B cell (primary cell): ENCODE data around the gene LGALS7.

Experiments used
- EZH2 ChIP-seq: IDR thresholded peaks from 2 replicates; pipeline ENCODE4 v1.6.1; 2012; ENCODE audit warnings: borderline replicate concordance, low read depth, mild to moderate bottlenecking, moderate library complexity, low read length; ENCODE audit not compliant: insufficient read depth, poor library complexity, severe bottlenecking
- TF ChIP-seq, protein P1 (sequence below): fragments of 200-600 bp; IDR thresholded peaks from one replicate; pipeline ENCODE4 v1.8.0; 2022; ENCODE audit warnings: antibody characterized with exemption, mild to moderate bottlenecking

DNA sequence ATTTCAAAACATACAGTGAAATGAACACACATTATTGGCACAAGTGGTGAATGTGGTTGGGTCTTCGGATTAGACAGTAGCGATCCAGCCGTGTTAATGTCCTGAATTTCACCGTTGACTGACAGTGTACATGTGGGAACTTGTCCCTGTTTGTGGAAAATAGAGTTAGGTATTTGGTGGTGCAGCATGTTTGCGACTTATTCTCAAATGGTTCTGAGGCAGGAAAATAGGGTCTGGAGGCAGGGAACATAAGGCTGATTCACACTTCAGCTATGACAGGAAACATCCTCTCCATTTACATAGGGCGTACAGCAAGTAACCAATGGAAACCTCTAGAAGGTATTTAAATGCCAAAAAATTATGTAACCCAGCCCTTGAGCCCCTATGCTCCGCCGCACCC lies 19.9 kb upstream of the LGALS7 start:
- TF ChIP-seq, protein P1, sequence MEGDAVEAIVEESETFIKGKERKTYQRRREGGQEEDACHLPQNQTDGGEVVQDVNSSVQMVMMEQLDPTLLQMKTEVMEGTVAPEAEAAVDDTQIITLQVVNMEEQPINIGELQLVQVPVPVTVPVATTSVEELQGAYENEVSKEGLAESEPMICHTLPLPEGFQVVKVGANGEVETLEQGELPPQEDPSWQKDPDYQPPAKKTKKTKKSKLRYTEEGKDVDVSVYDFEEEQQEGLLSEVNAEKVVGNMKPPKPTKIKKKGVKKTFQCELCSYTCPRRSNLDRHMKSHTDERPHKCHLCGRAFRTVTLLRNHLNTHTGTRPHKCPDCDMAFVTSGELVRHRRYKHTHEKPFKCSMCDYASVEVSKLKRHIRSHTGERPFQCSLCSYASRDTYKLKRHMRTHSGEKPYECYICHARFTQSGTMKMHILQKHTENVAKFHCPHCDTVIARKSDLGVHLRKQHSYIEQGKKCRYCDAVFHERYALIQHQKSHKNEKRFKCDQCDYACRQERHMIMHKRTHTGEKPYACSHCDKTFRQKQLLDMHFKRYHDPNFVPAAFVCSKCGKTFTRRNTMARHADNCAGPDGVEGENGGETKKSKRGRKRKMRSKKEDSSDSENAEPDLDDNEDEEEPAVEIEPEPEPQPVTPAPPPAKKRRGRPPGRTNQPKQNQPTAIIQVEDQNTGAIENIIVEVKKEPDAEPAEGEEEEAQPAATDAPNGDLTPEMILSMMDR = no peak
- TF ChIP-seq EZH2 = no peak
